Measurements from ENCODE around the gene PYROXD2. TPM values are rescaled to one million over a fixed set of nuclear protein-coding genes. Genes with fewer than 3 reads are reported as not detected.

PYROXD2 gene
- polyA plus RNA-seq, 5 donors, result 33.4 to 37.3 (median 36.1) TPM

Other genes starting within 250 kb of the PYROXD2 start
- 1 to 10 TPM; 5.2 to 6.7 (median 5.7) TPM for gene LOXL4, start 147.0 kb downstream of the PYROXD2 start, polyA plus RNA-seq (ENCODE audit: insufficient read depth in 1 of 5, insufficient read length in 5 of 5, low replicate concordance in 1 of 5)
- gene HPS1, start 31.8 kb upstream of the PYROXD2 start, polyA plus RNA-seq (ENCODE audit: insufficient read depth in 1 of 5, insufficient read length in 5 of 5, low replicate concordance in 1 of 5), result 10 to 100 TPM; 28.8 to 41.6 (median 35.8) TPM

Data from right lung (tissue), 5 donors.